K562 (cell line): ENCODE data around the gene SGSM2. TPM values are rescaled to one million over a fixed set of nuclear protein-coding genes. Genes with fewer than 3 reads are reported as not detected.

Source experiments
- ATAC-seq: fragments of 200-7000 bp; cut with Tn5 transposase; 3 replicates; pipeline ENCODE4 v1.9.1; 2020; ENCODE audit warnings: moderate library complexity
- BruUV-seq: library from RNA; stranded (reverse); fragments of 400-500 nt; replicated peaks from 2 replicates; lab custom pipeline; 2021; lab: Mats Ljungman, UMichigan
- CTCF ChIA-PET: fragments of 300-600 bp; formaldehyde crosslinking; extraction: SDS; loops from one replicate; lab custom pipeline; 2021; ENCODE audit warnings: low intra/inter-chr PET ratio; lab: Yijun Ruan, JAX
- POLR2A ChIA-PET: fragments of 300-600, 350-650 bp; sonication (Branson Sonifier 250); formaldehyde crosslinking; extraction: SDS; loops from one replicate; lab custom pipeline; 2021; ENCODE audit warnings: antibody characterized with exemption, inconsistent platforms; lab: Yijun Ruan, JAX
- DNase-seq, 4 experiments: peaks; one replicate each; pipeline versions ENCODE4 v3.0.0 to v3.0.0-alpha.2; 2011 to 2018; ENCODE audit warnings: low spot score in 3 of 4, mixed read lengths in 3 of 4; ENCODE audit errors: extremely low read depth in 1 of 4
- FAIRE-seq: peaks from 2 replicates; lab custom pipeline; 2011; peaks lifted over from hg19 to GRCh38; lab: Jason Lieb, UNC
- H2AFZ ChIP-seq: 2 replicates; pipeline ENCODE4 v1.6.0; 2011; ENCODE audit warnings: low read depth, low read length, control low read depth, inconsistent platforms
- H3K27ac ChIP-seq: fragments of 200-600 bp; 3 replicates; pipeline ENCODE4 v1.8.0; 2011; ENCODE audit warnings: low read depth, mild to moderate bottlenecking, control low read depth, inconsistent platforms, low read length, moderate library complexity, mixed read lengths; ENCODE audit errors: extremely low read depth
- H3K27me3 ChIP-seq, 2 experiments: fragments of 300-600 bp in 1 of 2; 2 replicates in 1 of 2; 3 replicates in 1 of 2; pipeline versions ENCODE4 v1.6.0 to v1.8.0; 2011; ENCODE audit warnings: inconsistent platforms in 2 of 2, low read length in 2 of 2, mild to moderate bottlenecking in 1 of 2, mixed read lengths in 1 of 2, moderate library complexity in 1 of 2; ENCODE audit not compliant: control insufficient read depth in 2 of 2, insufficient read depth in 2 of 2
- H3K36me3 ChIP-seq: fragments of 300-600 bp; 3 replicates; pipeline ENCODE4 v1.8.0; 2011; ENCODE audit warnings: mild to moderate bottlenecking, low read length, inconsistent platforms; ENCODE audit not compliant: control insufficient read depth, insufficient read depth
- H3K4me1 ChIP-seq, 2 experiments: fragments of 200-600 bp in 1 of 2; replicated peaks in 1 of 2; 2 replicates in 1 of 2; 3 replicates in 1 of 2; pipeline versions ENCODE4 v1.5.1 to v1.8.0; 2011; ENCODE audit warnings: inconsistent platforms in 2 of 2, low read length in 2 of 2, mild to moderate bottlenecking in 1 of 2, mixed read lengths in 1 of 2, moderate library complexity in 1 of 2; ENCODE audit not compliant: control insufficient read depth in 2 of 2, insufficient read depth in 2 of 2
- H3K4me2 ChIP-seq: 2 replicates; pipeline ENCODE4 v1.6.1; 2011; ENCODE audit warnings: low read length, control low read depth, inconsistent platforms, mixed read lengths; ENCODE audit not compliant: insufficient read depth
- H3K4me3 ChIP-seq: fragments of 200-600 bp; sonication (generic), shearing (Covaris generic); 2 replicates; pipeline ENCODE4 v1.5.1; 2016; ENCODE audit warnings: control low read depth, inconsistent platforms
- H3K79me2 ChIP-seq: fragments of 200-600 bp; 3 replicates; pipeline ENCODE4 v1.8.0; 2011; ENCODE audit warnings: low read length, inconsistent platforms; ENCODE audit not compliant: control insufficient read depth, insufficient read depth
- H3K9ac ChIP-seq, 2 experiments: 2 replicates each; pipeline versions ENCODE4 v1.6.0 to v1.6.1; 2011; ENCODE audit warnings: low read depth in 2 of 2, low read length in 2 of 2, control low read depth in 1 of 2, inconsistent platforms in 1 of 2, mild to moderate bottlenecking in 1 of 2, mixed read lengths in 1 of 2; ENCODE audit not compliant: insufficient read depth in 1 of 2
- H3K9me1 ChIP-seq: one replicate; pipeline ENCODE4 v1.6.0; 2011; ENCODE audit warnings: inconsistent platforms, mild to moderate bottlenecking, low read length, moderate library complexity; ENCODE audit not compliant: control insufficient read depth, insufficient read depth
- H3K9me3 ChIP-seq: replicated peaks from 2 replicates; pipeline ENCODE4 v1.5.1; 2011; ENCODE audit warnings: low read depth, low read length, inconsistent platforms; ENCODE audit not compliant: control insufficient read depth, insufficient read depth
- H4K20me1 ChIP-seq: replicated peaks from 2 replicates; pipeline ENCODE4 v1.6.1; 2011; ENCODE audit warnings: low read length, inconsistent platforms, mixed read lengths; ENCODE audit not compliant: control insufficient read depth, insufficient read depth
- BRCA1 ChIP-seq, 2 experiments: fragments of 450-650 bp in 1 of 2; sonication (generic) in 1 of 2; formaldehyde crosslinking in 1 of 2; IDR thresholded peaks; 2 replicates each; pipeline versions ENCODE4 v1.5.0 to v1.6.1; 2017 to 2020; ENCODE audit warnings: mild to moderate bottlenecking in 1 of 2, missing genetic modification reagents in 1 of 2
- CCNT2 ChIP-seq: IDR thresholded peaks from 2 replicates; pipeline ENCODE4 v1.6.1; 2011; ENCODE audit warnings: borderline replicate concordance, low read depth, mild to moderate bottlenecking, moderate library complexity, mixed read lengths, low read length; ENCODE audit not compliant: insufficient read length; ENCODE audit errors: extremely low read depth
- DIDO1 ChIP-seq: fragments of 450-650 bp; IDR thresholded peaks from 2 replicates; pipeline ENCODE4 v1.6.1; 2016; ENCODE audit warnings: low read depth, missing biosample characterization, missing genetic modification characterization
- FOXJ2 ChIP-seq: fragments of 200-800 bp; sonication (Bioruptor generic); IDR thresholded peaks from 2 replicates; pipeline ENCODE4 v1.6.1; 2016; ENCODE audit warnings: missing genetic modification characterization, missing compliant biosample characterization
- HDAC2 ChIP-seq: fragments of 450-650 bp; IDR thresholded peaks from 2 replicates; pipeline ENCODE4 v1.6.1; 2016; ENCODE audit warnings: mild to moderate bottlenecking
- NFIC ChIP-seq: fragments of 450-650 bp; IDR thresholded peaks from 2 replicates; pipeline ENCODE4 v1.6.1; 2017; ENCODE audit warnings: mild to moderate bottlenecking, inconsistent platforms
- RBM39 ChIP-seq: fragments of 200-400 bp; formaldehyde crosslinking; optimal IDR thresholded peaks from 2 replicates; pipeline ENCODE3; 2018; ENCODE audit warnings: low read depth, low read length
- TEAD2 ChIP-seq: fragments of 450-650 bp; IDR thresholded peaks from 2 replicates; pipeline ENCODE4 v1.6.1; 2016; ENCODE audit warnings: missing genetic modification characterization, control low read depth, missing compliant biosample characterization
- ZNF175 ChIP-seq: fragments of 200-800 bp; sonication (Bioruptor generic); IDR thresholded peaks from 2 replicates; pipeline ENCODE4 v1.6.1; 2016; ENCODE audit warnings: low read depth, mild to moderate bottlenecking, missing genetic modification characterization, missing compliant biosample characterization
- ZNF224 ChIP-seq: sonication (generic); formaldehyde crosslinking; IDR thresholded peaks from 2 replicates; pipeline ENCODE4 v1.8.0; 2022; ENCODE audit warnings: mild to moderate bottlenecking, missing genetic modification reagents
- ZNF589 ChIP-seq: fragments of 200-800 bp; sonication (Bioruptor generic); IDR thresholded peaks from 2 replicates; pipeline ENCODE4 v1.6.1; 2016; ENCODE audit warnings: low read depth, missing genetic modification characterization, missing compliant biosample characterization
- ZNF766 ChIP-seq: fragments of 200-800 bp; sonication (Bioruptor generic); conservative IDR thresholded peaks from 2 replicates; pipeline ENCODE4 v1.6.1; 2016; ENCODE audit warnings: missing genetic modification characterization, missing compliant biosample characterization
- ZSCAN29 ChIP-seq: fragments of 450-650 bp; IDR thresholded peaks from 2 replicates; pipeline ENCODE4 v1.6.1; 2017
- WGBS: fragments of 100-300 bp; shearing (Covaris generic); methylation state at CpG from one replicate; pipeline ENCODE4 v1.1.6; 2016; ENCODE audit warnings: low coverage, mixed read lengths; ENCODE audit not compliant: insufficient coverage; ENCODE audit errors: missing lambda C conversion rate; 5-methylcytosine and 5-hydroxymethylcytosine counted together
- in situ Hi-C: fragments of 300-500 bp; cut with MboI; formaldehyde crosslinking; loops from 4 replicates; pipeline ENCODE4 v1.15.0; 2018; ENCODE audit warnings: inconsistent platforms, mixed read lengths
- intact Hi-C: fragments of 100-400 bp; cut with micrococcal nuclease; formaldehyde crosslinking; loops from 2 replicates; pipeline ENCODE4 v1.14.2; 2022
- polyA plus RNA-seq, 8 experiments: library from polyadenylated mRNA; depleted of rRNA in 4 of 8; stranded (reverse) in 5 of 8; unstranded in 3 of 8; fragments of >200 nt; fragmentation: Nextera tagmentation in 2 of 8; fragmentation: Illumina TruSeq in 1 of 8; extraction: Ambion mirVana in 2 of 8; extraction: Trizol in 1 of 8; gene quantifications; 2 replicates each; pipeline versions ENCODE4 v1.2.1 to v1.2.3, GENCODE V29; 2011 to 2014; ENCODE audit warnings: inconsistent platforms in 1 of 8, missing spikeins in 1 of 8
- total RNA-seq, 7 experiments: library from RNA; depleted of rRNA in 6 of 7; stranded (reverse); fragments of >200 nt in 6 of 7; fragmentation: Illumina TruSeq in 2 of 7; extraction: Trizol in 2 of 7; gene quantifications; 2 replicates each; pipeline versions ENCODE4 v1.2.1 to v1.2.3, GENCODE V29; 2011 to 2021; ENCODE audit warnings: low replicate concordance in 1 of 7
- TF ChIP-seq, protein P1 (sequence below): fragments of 250-450 bp; sonication (Bioruptor Pico); IDR thresholded peaks from 2 replicates; pipeline ENCODE4 v1.8.0; 2021; ENCODE audit warnings: mild to moderate bottlenecking, moderate library complexity
- TF ChIP-seq, protein P2 (sequence below): fragments of 250-450 bp; sonication (Bioruptor Pico); IDR thresholded peaks from 2 replicates; pipeline ENCODE4 v1.4.0; 2020; ENCODE audit warnings: mild to moderate bottlenecking
- TF ChIP-seq, protein P3 (sequence below): fragments of 250-450 bp; sonication (Bioruptor Pico); IDR thresholded peaks from 2 replicates; pipeline ENCODE4 v1.8.0; 2022; ENCODE audit warnings: moderate library complexity, mild to moderate bottlenecking, inconsistent platforms

SGSM2 gene
- total and polyA plus RNA-seq, 9 of the 15 experiments (the other 6 are each of a cell fraction or from before 2014, with no cell fraction given): 0.20 to 26.3 (median 14.8) TPM

DNA sequence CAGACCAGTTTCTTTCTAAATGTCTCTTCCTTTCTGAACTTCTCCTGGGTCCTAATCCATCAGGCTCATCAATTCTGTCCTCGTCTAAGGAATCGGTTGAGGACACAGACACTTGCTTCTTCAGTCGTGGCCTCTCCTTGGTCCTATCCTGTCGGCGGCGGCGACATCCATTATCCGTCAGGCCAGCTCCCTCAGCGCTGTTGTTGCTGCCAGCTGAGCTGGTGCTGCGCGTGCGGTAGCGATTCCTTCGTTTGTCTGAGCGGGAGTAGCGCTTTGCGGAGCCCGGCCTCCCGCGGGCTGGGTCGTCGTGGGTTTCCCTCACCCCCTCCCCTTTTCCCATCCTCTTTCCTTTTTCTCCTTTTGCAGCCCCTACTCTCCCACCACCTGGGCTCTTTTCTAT, 37.5 kb upstream of the SGSM2 start:
- WGBS: no CpG with 5 or more reads among the region's 22 CpGs
- intact Hi-C loops: no loop called here
- Histone ChIP-seq H3K36me3 (peaks cover 48% of the 10 kb centered on the region), H3K4me1 (peaks cover 12 to 17% of the 10 kb centered on the region in 2 experiments; a peak in 4 of 5 replicates), H3K9me3 (no peaks in the 10 kb centered on the region), H4K20me1 (no peaks in the 10 kb centered on the region), H3K27ac (no peak overlapping the region), H3K27me3 (no peaks in the 10 kb centered on the region), H3K79me2 (peaks cover 36% of the 10 kb centered on the region), H2AFZ (no peak overlapping the region), H3K4me2 (no peak overlapping the region), H3K9ac (no peak overlapping the region), H3K4me3 (no peak overlapping the region), H3K9me1 (peaks cover 2% of the 10 kb centered on the region)
- ChIA-PET CTCF (no interaction called here), POLR2A (no interaction called here)
- FAIRE-seq (no peak), DNase-seq (no peak), ATAC-seq (no peak)
- no TSS peak for BruUV-seq
- in situ Hi-C loops: no loop called here
- TF ChIP-seq, protein P1, sequence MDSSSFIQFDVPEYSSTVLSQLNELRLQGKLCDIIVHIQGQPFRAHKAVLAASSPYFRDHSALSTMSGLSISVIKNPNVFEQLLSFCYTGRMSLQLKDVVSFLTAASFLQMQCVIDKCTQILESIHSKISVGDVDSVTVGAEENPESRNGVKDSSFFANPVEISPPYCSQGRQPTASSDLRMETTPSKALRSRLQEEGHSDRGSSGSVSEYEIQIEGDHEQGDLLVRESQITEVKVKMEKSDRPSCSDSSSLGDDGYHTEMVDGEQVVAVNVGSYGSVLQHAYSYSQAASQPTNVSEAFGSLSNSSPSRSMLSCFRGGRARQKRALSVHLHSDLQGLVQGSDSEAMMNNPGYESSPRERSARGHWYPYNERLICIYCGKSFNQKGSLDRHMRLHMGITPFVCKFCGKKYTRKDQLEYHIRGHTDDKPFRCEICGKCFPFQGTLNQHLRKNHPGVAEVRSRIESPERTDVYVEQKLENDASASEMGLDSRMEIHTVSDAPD (CRISPR knock-in tag): no peak
- TF ChIP-seq HDAC2 (no peak), ZNF589 (CRISPR knock-in tag) (no peak), ZSCAN29 (no peak), CCNT2 (no peak), ZNF766 (no peak), BRCA1 (IDR thresholded peaks at IDR 0.05) (no peak), BRCA1 (CRISPR knock-in tag; IDR thresholded peaks at IDR 0.05) (no peak), RBM39 (no peak), FOXJ2 (no peak), ZNF224 (CRISPR knock-in tag) (no peak), NFIC (no peak), ZNF175 (no peak), TEAD2 (tag) (no peak), DIDO1 (no peak)
- TF ChIP-seq, protein P2, sequence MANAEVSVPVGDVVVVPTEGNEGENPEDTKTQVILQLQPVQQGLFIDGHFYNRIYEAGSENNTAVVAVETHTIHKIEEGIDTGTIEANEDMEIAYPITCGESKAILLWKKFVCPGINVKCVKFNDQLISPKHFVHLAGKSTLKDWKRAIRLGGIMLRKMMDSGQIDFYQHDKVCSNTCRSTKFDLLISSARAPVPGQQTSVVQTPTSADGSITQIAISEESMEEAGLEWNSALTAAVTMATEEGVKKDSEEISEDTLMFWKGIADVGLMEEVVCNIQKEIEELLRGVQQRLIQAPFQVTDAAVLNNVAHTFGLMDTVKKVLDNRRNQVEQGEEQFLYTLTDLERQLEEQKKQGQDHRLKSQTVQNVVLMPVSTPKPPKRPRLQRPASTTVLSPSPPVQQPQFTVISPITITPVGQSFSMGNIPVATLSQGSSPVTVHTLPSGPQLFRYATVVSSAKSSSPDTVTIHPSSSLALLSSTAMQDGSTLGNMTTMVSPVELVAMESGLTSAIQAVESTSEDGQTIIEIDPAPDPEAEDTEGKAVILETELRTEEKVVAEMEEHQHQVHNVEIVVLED (CRISPR knock-in tag): no peak
- TF ChIP-seq, protein P3, sequence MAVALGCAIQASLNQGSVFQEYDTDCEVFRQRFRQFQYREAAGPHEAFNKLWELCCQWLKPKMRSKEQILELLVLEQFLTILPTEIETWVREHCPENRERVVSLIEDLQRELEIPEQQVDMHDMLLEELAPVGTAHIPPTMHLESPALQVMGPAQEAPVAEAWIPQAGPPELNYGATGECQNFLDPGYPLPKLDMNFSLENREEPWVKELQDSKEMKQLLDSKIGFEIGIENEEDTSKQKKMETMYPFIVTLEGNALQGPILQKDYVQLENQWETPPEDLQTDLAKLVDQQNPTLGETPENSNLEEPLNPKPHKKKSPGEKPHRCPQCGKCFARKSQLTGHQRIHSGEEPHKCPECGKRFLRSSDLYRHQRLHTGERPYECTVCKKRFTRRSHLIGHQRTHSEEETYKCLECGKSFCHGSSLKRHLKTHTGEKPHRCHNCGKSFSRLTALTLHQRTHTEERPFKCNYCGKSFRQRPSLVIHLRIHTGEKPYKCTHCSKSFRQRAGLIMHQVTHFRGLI (CRISPR knock-in tag): no peak
